Stimulated activated CD8-positive, alpha-beta memory T cell treated with anti-CD3 and anti-CD28 coated beads, Interleukin-2, amount 100 ng/mL, for 1 hour (primary cell): ENCODE measurements around the gene ALDH8A1.

Experiments
- DNase-seq, 2 donors: peaks; one replicate each; pipeline ENCODE4 v3.0.0-alpha.2; 2020; ENCODE audit warnings: low read depth in 2 of 2

ALDH8A1 gene

DNA sequence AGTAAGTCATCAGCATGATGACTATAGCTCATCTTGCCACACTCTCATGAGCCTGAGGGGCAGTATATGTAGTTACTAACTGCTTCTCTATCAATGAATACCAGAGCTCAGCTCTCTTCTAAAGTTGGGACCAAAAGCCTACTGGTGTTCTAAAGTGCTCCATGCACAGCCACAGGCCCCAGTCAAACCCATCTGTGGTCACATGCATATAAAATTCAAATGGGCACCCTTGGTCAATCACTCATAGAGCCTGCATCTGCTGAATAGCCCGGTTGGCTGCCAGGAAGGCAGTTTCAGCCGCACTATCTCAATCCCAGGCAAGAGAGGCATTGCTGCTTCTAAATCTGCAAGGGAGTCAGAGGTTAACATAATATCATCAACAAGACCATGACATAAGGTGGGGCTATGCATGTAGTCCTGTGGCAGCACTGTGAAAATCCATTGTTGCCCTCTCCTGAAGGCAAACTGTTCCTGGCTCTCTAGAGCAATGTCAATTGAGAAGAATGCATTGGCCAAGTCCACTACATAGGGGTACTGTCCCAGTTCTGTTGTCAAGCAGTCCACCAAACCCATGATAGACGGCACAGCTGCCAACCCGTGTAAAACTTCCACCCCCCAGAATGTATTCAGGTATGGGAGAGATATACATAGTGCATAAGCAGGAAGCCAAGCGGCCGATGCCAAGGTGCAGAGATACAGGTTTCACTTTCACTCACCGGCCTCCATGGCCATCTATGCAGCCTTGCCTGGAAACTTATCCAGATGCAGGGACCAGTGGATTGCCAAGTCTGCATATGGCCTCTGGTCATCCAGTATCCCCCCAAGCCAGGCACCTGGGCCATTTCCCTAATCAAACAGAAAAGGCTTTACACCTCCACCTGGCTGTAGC, 76.2 kb downstream of the ALDH8A1 start:
- DNase-seq: no peak

DNA sequence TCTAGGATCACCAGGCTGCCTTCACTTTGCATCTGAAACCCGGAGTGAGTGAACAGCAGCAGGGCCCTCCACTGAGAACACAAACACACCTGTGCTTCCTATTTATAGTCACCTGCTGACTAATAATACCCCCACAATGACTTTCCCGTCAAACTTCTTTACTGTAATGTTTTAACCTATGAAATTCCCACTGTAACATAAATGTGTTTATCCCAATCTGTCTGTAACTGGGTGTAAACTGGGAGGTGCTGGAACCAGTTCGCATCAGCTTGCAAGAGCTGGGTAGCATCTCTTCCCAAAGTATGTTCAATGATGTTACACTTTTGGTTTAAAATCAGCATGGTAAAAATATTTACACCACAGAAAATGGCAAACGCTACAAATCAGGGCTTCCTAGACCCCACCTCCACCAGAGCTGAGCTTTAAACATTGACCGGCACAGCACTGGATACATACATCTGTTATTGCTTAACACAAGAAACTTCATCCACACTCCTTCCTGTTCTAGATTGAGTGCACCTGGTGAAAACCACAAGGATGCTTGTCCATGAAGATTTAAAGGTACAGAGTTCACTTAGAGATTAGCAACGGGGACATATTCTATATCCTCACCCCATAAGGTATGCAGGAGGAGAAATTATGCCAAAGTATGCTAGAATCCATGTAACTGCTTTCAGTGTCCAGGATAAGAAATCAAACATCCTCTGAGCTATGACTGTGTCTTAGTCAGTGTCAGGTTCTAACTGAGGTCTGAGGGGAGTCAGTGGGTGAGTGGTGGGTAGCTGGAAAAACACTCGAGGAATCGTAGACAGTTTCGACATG, 79.0 kb downstream of the ALDH8A1 start:
- DNase-seq: no peak

DNA sequence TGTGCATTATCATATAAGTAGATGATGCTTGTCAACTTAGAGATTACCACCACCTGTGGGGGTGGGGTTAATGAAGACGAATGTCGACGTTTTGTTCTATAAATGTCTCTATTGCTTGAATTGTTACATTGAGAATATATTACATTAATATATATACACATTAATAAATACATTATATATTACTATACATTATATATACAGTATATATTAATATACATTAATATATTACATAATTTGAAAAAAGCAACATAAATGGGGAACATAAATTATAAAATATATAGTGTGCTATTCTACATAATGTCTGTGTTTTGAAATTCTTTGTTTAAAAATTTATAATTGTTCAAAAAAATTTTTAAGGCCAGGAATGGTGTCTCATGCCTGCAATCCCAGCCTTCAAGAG, 81.1 kb downstream of the ALDH8A1 start:
- no peak for DNase-seq
